B cell (primary cell): Measurements from ENCODE around the gene MTSS2. TPM values are rescaled to one million over a fixed set of nuclear protein-coding genes. Genes with fewer than 3 reads are reported as not detected.

ENCODE experiments used
- ATAC-seq: fragments of 200-7000 bp; cut with Tn5 transposase; one replicate; pipeline ENCODE4 v1.10.0; 2021; ENCODE audit warnings: low read depth, mild to moderate bottlenecking, moderate number of reproducible peaks, moderate library complexity
- CTCF ChIA-PET: fragments of 350-600 bp; sonication (Branson Sonifier 250); formaldehyde crosslinking; loops from one replicate; lab custom pipeline; 2021; ENCODE audit warnings: antibody characterized with exemption, inconsistent platforms; lab: Charles Lee
- POLR2A ChIA-PET: fragments of 350-600 bp; sonication (Branson Sonifier 250); formaldehyde crosslinking; loops from one replicate; lab custom pipeline; 2021; ENCODE audit warnings: antibody characterized with exemption; lab: Charles Lee
- DNase-seq: peaks from one replicate; pipeline ENCODE4 v3.0.0; 2013
- H2AFZ ChIP-seq: 2 replicates; pipeline ENCODE4 v1.6.1; 2012; ENCODE audit warnings: mild to moderate bottlenecking, low read depth, low read length; ENCODE audit not compliant: insufficient read depth, poor library complexity, severe bottlenecking
- H3K27ac ChIP-seq, 2 donors: 1 replicate in 1 of 2; 2 replicates in 1 of 2; pipeline ENCODE4 v1.5.1; 2012 to 2013; ENCODE audit warnings: low read length in 2 of 2, mild to moderate bottlenecking in 2 of 2, moderate library complexity in 1 of 2
- H3K27me3 ChIP-seq, 4 experiments: fragments of 200-600 bp in 1 of 4; sonication (generic) in 1 of 4; replicated peaks in 1 of 4; 1 replicate in 2 of 4; 2 replicates in 2 of 4; pipeline versions ENCODE4 v1.6.1 to v1.7.0; 2013 to 2016; ENCODE audit warnings: low read length in 3 of 4, mild to moderate bottlenecking in 2 of 4, mixed read lengths in 1 of 4, moderate library complexity in 1 of 4; ENCODE audit not compliant: insufficient read depth in 4 of 4, control insufficient read depth in 3 of 4; ENCODE audit errors: control extremely low read depth in 1 of 4
- H3K36me3 ChIP-seq, 2 experiments: replicated peaks in 1 of 2; 1 replicate in 1 of 2; 2 replicates in 1 of 2; pipeline versions ENCODE4 v1.6.1 to v1.7.1; 2013; ENCODE audit warnings: low read length in 1 of 2; ENCODE audit not compliant: insufficient read depth in 2 of 2, control insufficient read depth in 1 of 2; ENCODE audit errors: control extremely low read depth in 1 of 2, extremely low read depth in 1 of 2
- H3K4me1 ChIP-seq, 2 donors: fragments of 200-600 bp in 1 of 2; sonication (generic) in 1 of 2; 1 replicate in 1 of 2; 2 replicates in 1 of 2; pipeline versions ENCODE4 v1.5.1 to v1.6.1; 2013 to 2017; ENCODE audit warnings: low read length in 2 of 2; ENCODE audit not compliant: control insufficient read depth in 2 of 2, insufficient read depth in 2 of 2
- H3K4me2 ChIP-seq: replicated peaks from 2 replicates; pipeline ENCODE3; 2012; ENCODE audit warnings: mild to moderate bottlenecking, low read depth, low read length; ENCODE audit not compliant: poor library complexity, severe bottlenecking
- H3K4me3 ChIP-seq, 5 experiments: fragments of 200-600 bp in 1 of 5; sonication (generic) in 1 of 5; 1 replicate in 3 of 5; 2 replicates in 2 of 5; pipeline versions ENCODE4 v1.5.1 to v1.7.0; 2011 to 2016; ENCODE audit warnings: low read length in 4 of 5, mild to moderate bottlenecking in 4 of 5, low read depth in 2 of 5, control low read depth in 1 of 5, moderate library complexity in 1 of 5; ENCODE audit not compliant: insufficient read depth in 1 of 5; ENCODE audit errors: control extremely low read depth in 1 of 5, extremely low read depth in 1 of 5
- H3K79me2 ChIP-seq: fragments of 200-600 bp; sonication (generic); one replicate; pipeline ENCODE4 v1.6.0; 2016; ENCODE audit warnings: low read length; ENCODE audit not compliant: control insufficient read depth, insufficient read depth
- H3K9ac ChIP-seq: fragments of 200-600 bp; sonication (generic); 2 replicates; pipeline ENCODE4 v1.6.1; 2017; ENCODE audit warnings: mild to moderate bottlenecking, low read length, moderate library complexity
- H3K9me3 ChIP-seq, 3 donors: one replicate each; pipeline versions ENCODE4 v1.6.1 to v1.7.1; 2013; ENCODE audit warnings: low read length in 2 of 3; ENCODE audit not compliant: control insufficient read depth in 2 of 3, insufficient read depth in 1 of 3; ENCODE audit errors: control extremely low read depth in 1 of 3
- H4K20me1 ChIP-seq: 2 replicates; pipeline ENCODE4 v1.6.0; 2012; ENCODE audit warnings: mild to moderate bottlenecking, low read length; ENCODE audit not compliant: insufficient read depth, control insufficient read depth, poor library complexity, severe bottlenecking
- H3K27ac Mint-ChIP-seq: one replicate; pipeline ENCODE4 v1.8.0; 2021; ENCODE audit warnings: mixed read lengths
- H3K27me3 Mint-ChIP-seq: one replicate; pipeline ENCODE4 v1.8.0; 2021; ENCODE audit warnings: mixed read lengths
- H3K4me1 Mint-ChIP-seq: one replicate; pipeline ENCODE4 v1.8.0; 2021; ENCODE audit warnings: mixed read lengths
- H3K4me3 Mint-ChIP-seq: one replicate; pipeline ENCODE4 v1.8.0; 2021; ENCODE audit warnings: mixed read lengths
- H3K9me3 Mint-ChIP-seq: one replicate; pipeline ENCODE4 v1.8.0; 2022; ENCODE audit warnings: mixed read lengths; ENCODE audit not compliant: insufficient read depth
- EZH2 ChIP-seq: IDR thresholded peaks from 2 replicates; pipeline ENCODE4 v1.6.1; 2012; ENCODE audit warnings: borderline replicate concordance, low read depth, mild to moderate bottlenecking, moderate library complexity, low read length; ENCODE audit not compliant: insufficient read depth, poor library complexity, severe bottlenecking
- WGBS: methylation state at CpG from one replicate; pipeline ENCODE4 v1.1.5; 2013; ENCODE audit warnings: missing lambda C conversion rate; ENCODE audit not compliant: insufficient coverage; 5-methylcytosine and 5-hydroxymethylcytosine counted together
- intact Hi-C: fragments of 100-400 bp; cut with micrococcal nuclease; formaldehyde crosslinking; loops from one replicate; pipeline ENCODE4 v1.10.0; 2022
- polyA plus RNA-seq: library from polyadenylated mRNA; depleted of rRNA; stranded (reverse); fragments of >200 nt; gene quantifications from 2 replicates; pipeline ENCODE4 v1.2.3, GENCODE V29; 2012
- total RNA-seq, 2 donors: library from RNA; stranded (reverse); fragments of 120-200 nt in 1 of 2; gene quantifications; 1 replicate in 1 of 2; 2 replicates in 1 of 2; pipeline versions ENCODE4 v1.2.3 to v1.2.4, GENCODE V29; 2013 to 2022
- TF ChIP-seq, protein P1 (sequence below): fragments of 200-600 bp; IDR thresholded peaks from one replicate; pipeline ENCODE4 v1.8.0; 2022; ENCODE audit warnings: antibody characterized with exemption, mild to moderate bottlenecking

The MTSS2 gene
- total and polyA plus RNA-seq, 2 donors (not counting 1 experiment from before 2014, with no cell fraction given): 1.6 to 2.6 TPM

GRCh38 chr16:70730031-70730430, 44.2 kb upstream of the MTSS2 start:
- Histone ChIP-seq H3K27me3 (no peaks in the 10 kb centered on the region), H3K4me1 (no peaks in the 10 kb centered on the region), H3K4me3 (no peak overlapping the region), H3K79me2 (no peaks in the 10 kb centered on the region), H4K20me1 (no peaks in the 10 kb centered on the region), H3K9me3 (no peaks in the 10 kb centered on the region), H2AFZ (no peak overlapping the region), H3K27ac (no peak overlapping the region), H3K4me2 (no peak overlapping the region), H3K9ac (no peak overlapping the region), H3K36me3 (peaks cover 0 to 51% of the 10 kb centered on the region in 2 experiments)
- CTCF ChIA-PET: no interaction called here
- Mint-ChIP-seq H3K4me3 (no peak overlapping the region), H3K4me1 (no peaks in the 10 kb centered on the region), H3K27me3 (no peaks in the 10 kb centered on the region), H3K9me3 (no peaks in the 10 kb centered on the region), H3K27ac (no peak overlapping the region)
- WGBS: 98% methylated on average over 7 of the region's 7 CpGs
- DNase-seq: no peak
- POLR2A ChIA-PET: no interaction called here
- TF ChIP-seq, protein P1, sequence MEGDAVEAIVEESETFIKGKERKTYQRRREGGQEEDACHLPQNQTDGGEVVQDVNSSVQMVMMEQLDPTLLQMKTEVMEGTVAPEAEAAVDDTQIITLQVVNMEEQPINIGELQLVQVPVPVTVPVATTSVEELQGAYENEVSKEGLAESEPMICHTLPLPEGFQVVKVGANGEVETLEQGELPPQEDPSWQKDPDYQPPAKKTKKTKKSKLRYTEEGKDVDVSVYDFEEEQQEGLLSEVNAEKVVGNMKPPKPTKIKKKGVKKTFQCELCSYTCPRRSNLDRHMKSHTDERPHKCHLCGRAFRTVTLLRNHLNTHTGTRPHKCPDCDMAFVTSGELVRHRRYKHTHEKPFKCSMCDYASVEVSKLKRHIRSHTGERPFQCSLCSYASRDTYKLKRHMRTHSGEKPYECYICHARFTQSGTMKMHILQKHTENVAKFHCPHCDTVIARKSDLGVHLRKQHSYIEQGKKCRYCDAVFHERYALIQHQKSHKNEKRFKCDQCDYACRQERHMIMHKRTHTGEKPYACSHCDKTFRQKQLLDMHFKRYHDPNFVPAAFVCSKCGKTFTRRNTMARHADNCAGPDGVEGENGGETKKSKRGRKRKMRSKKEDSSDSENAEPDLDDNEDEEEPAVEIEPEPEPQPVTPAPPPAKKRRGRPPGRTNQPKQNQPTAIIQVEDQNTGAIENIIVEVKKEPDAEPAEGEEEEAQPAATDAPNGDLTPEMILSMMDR: no peak
- TF ChIP-seq EZH2: no peak
- intact Hi-C loops: no loop called here
- no peak for ATAC-seq

- CTCF ChIA-PET: no interaction called here
Measured at GRCh38 chr16:70729292-70729691, 43.4 kb upstream of the MTSS2 start.

More at GRCh38 chr16:70729292-70729691, 43.4 kb upstream of the MTSS2 start:
- Histone ChIP-seq H3K36me3 (peaks cover 0 to 50% of the 10 kb centered on the region in 2 experiments), H3K4me1 (no peaks in the 10 kb centered on the region), H3K9ac (no peak overlapping the region), H3K9me3 (no peaks in the 10 kb centered on the region), H3K4me3 (no peak overlapping the region), H4K20me1 (no peaks in the 10 kb centered on the region), H3K79me2 (no peaks in the 10 kb centered on the region), H3K27me3 (no peaks in the 10 kb centered on the region), H2AFZ (no peak overlapping the region), H3K27ac (no peak overlapping the region), H3K4me2 (no peak overlapping the region)
- TF ChIP-seq EZH2: no peak
- TF ChIP-seq, protein P1: no peak
- 97% methylated on average over 8 of the region's 8 CpGs for WGBS
- ATAC-seq (no peak), DNase-seq (no peak)
- no peaks in the 10 kb centered on the region for H3K27me3 Mint-ChIP-seq
- H3K9me3 Mint-ChIP-seq: no peaks in the 10 kb centered on the region
- H3K4me3 Mint-ChIP-seq: no peak overlapping the region
- no peaks in the 10 kb centered on the region for H3K4me1 Mint-ChIP-seq
- intact Hi-C loops: no loop called here
- no peak overlapping the region for H3K27ac Mint-ChIP-seq
- POLR2A ChIA-PET: interaction anchor here (0.6 kb wide), 1 partner anchor 412 kb away, joined by 3 read pairs; no protein-coding TSS in a partner anchor
